Testis (tissue), 3 donors: ENCODE data around the gene OPRM1. TPM values are rescaled to one million over a fixed set of nuclear protein-coding genes. Genes with fewer than 3 reads are reported as not detected.

Experiments used
- DNase-seq: peaks from one replicate; pipeline ENCODE4 v3.0.0-alpha.2; 2019
- H3K27ac ChIP-seq, 2 donors: fragments of 200-600 bp; sonication (generic); one replicate each; pipeline ENCODE4 v1.5.1; 2019
- H3K27me3 ChIP-seq: fragments of 200-600 bp; sonication (generic); one replicate; pipeline ENCODE4 v1.5.1; 2019
- H3K36me3 ChIP-seq: fragments of 200-600 bp; sonication (generic); one replicate; pipeline ENCODE4 v1.5.1; 2017; ENCODE audit warnings: low read depth; ENCODE audit errors: missing control alignments
- H3K4me1 ChIP-seq: fragments of 200-600 bp; sonication (generic); one replicate; pipeline ENCODE4 v1.5.1; 2019
- H3K4me3 ChIP-seq, 2 donors: fragments of 200-600 bp; sonication (generic); one replicate each; pipeline ENCODE4 v1.5.1; 2017 to 2019
- H3K9me3 ChIP-seq: fragments of 200-600 bp; sonication (generic); one replicate; pipeline ENCODE4 v1.5.1; 2017
- CTCF ChIP-seq, 3 experiments: fragments of 450-650 bp in 2 of 3; fragments of 200-600 bp in 1 of 3; sonication (generic) in 1 of 3; IDR thresholded peaks; one replicate each; pipeline ENCODE4 v1.5.1; 2016 to 2019; ENCODE audit warnings: antibody characterized with exemption in 3 of 3, mild to moderate bottlenecking in 2 of 3, moderate library complexity in 1 of 3
- POLR2A ChIP-seq: fragments of 450-650 bp; IDR thresholded peaks from one replicate; pipeline ENCODE4 v1.6.1; 2017; ENCODE audit warnings: antibody characterized with exemption, mild to moderate bottlenecking, moderate library complexity
- WGBS, 2 donors: methylation state at CpG; one replicate each; pipeline ENCODE4 v1.1.5; 2018; 5-methylcytosine and 5-hydroxymethylcytosine counted together
- intact Hi-C: fragments of 100-400 bp; cut with DNase I; formaldehyde crosslinking; loops from one replicate; pipeline ENCODE4 v1.15.1; 2023; ENCODE audit warnings: low total_unique reads
- polyA plus RNA-seq: library from polyadenylated mRNA; stranded (reverse); fragments of 350-450 nt; fragmentation: Illumina TruSeq; extraction: RNeasy Lipid Tissue Mini Kit (QIAGEN cat#74804); gene quantifications from one replicate; pipeline ENCODE4 v1.2.3, GENCODE V29; 2014; ENCODE audit warnings: low read depth, low replicate concordance; ENCODE audit not compliant: insufficient read depth
- total RNA-seq, 2 donors: library from RNA; depleted of rRNA; stranded (reverse); fragments of >200 nt; gene quantifications; one replicate each; pipeline ENCODE4 v1.2.3, GENCODE V29; 2016

OPRM1 gene
- total and polyA plus RNA-seq, 3 donors from 2014 or later, result 1.1 to 8.7 (median 4.0) TPM

DNA sequence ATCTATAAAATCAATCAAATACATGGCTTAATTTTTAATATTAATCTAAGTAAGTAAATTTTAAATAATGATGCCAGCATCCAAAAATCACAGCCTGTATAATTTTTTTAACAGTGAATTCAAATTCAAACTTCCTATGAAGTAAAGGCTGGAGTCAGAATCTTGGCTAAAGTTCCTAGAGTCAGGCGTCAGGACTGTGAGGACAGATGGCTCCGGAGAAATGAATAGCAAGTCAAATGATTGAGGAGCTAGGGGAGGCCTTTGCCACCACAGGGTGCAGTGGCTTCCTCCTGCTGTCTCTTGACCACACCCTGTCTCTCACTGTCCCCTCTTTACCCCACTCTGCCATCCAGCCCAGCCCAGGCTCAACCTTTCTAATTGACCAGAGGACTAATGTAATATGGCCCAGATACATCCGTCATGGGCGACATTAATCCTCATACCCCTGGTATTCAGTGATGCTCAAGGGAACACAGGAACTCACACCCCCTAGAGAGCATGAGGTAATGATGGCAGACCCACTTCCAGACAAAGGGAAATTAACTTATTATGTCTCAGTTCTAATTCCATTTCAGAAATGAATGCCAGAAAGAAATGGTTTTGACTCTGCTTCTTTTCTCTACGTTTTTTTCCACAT lies 53.4 kb downstream of the OPRM1 start:
- no peak for TF ChIP-seq CTCF (IDR thresholded peaks at IDR 0.05)
- no peak for TF ChIP-seq POLR2A
- Histone ChIP-seq H3K4me1 (no peaks in the 10 kb centered on the region), H3K27me3 (no peaks in the 10 kb centered on the region), H3K36me3 (no peaks in the 10 kb centered on the region), H3K4me3 (no peak overlapping the region), H3K27ac (no peak overlapping the region), H3K9me3 (no peaks in the 10 kb centered on the region)
- intact Hi-C loops, result no loop called here
- no peak for DNase-seq
- WGBS, 2 donors, result 66 to 67% methylated on average over 5 of the region's 5 CpGs

GRCh38 chr6:154093231-154094044 lies 54.4 kb downstream of the OPRM1 start:
- H3K36me3 ChIP-seq, result no peaks in the 10 kb centered on the region
- no peak overlapping the region for H3K27ac ChIP-seq
- DNase-seq, result no peak
- no peaks in the 10 kb centered on the region for H3K27me3 ChIP-seq
- H3K9me3 ChIP-seq, result no peaks in the 10 kb centered on the region
- intact Hi-C loops, result no loop called here
- no peak overlapping the region for H3K4me3 ChIP-seq
- no peaks in the 10 kb centered on the region for H3K4me1 ChIP-seq
- 34 to 64% methylated on average over 8 of the region's 8 CpGs for WGBS, 2 donors
- no peak for TF ChIP-seq CTCF (IDR thresholded peaks at IDR 0.05)
- no peak for TF ChIP-seq POLR2A

GRCh38 chr6:154095571-154095970 lies 56.5 kb downstream of the OPRM1 start:
- Histone ChIP-seq H3K9me3 (no peaks in the 10 kb centered on the region), H3K27me3 (no peaks in the 10 kb centered on the region), H3K4me3 (no peak overlapping the region), H3K36me3 (no peaks in the 10 kb centered on the region), H3K4me1 (no peaks in the 10 kb centered on the region), H3K27ac (no peak overlapping the region)
- DNase-seq, result no peak
- WGBS, 2 donors, result 76 to 83% methylated on average over 5 of the region's 5 CpGs
- intact Hi-C loops, result no loop called here
- TF ChIP-seq CTCF (IDR thresholded peaks at IDR 0.05), result no peak
- TF ChIP-seq POLR2A, result no peak

GRCh38 chr6:154096316-154096715 lies 57.3 kb downstream of the OPRM1 start:
- 65% methylated on average over 7 of the region's 7 CpGs for WGBS, 2 donors
- no peak for DNase-seq
- no peak overlapping the region for H3K4me3 ChIP-seq
- no peak for TF ChIP-seq CTCF (IDR thresholded peaks at IDR 0.05)
- H3K36me3 ChIP-seq, result no peaks in the 10 kb centered on the region
- H3K27me3 ChIP-seq, result no peaks in the 10 kb centered on the region
- H3K9me3 ChIP-seq, result no peaks in the 10 kb centered on the region
- H3K27ac ChIP-seq, result no peak overlapping the region
- H3K4me1 ChIP-seq, result no peaks in the 10 kb centered on the region
- intact Hi-C loops, result no loop called here
